Fibroblast of pulmonary artery (primary cell): ENCODE measurements around the gene DDX23.
A peak's percentile ranks its signal among the peaks of the same experiment; 100 is the strongest.

Experiments used
- DNase-seq: peaks from one replicate; pipeline ENCODE4 v3.0.0-alpha.2; 2010; ENCODE audit warnings: low read depth
- H3K4me3 ChIP-seq: replicated peaks from 2 replicates; pipeline ENCODE4 v1.5.1; 2011; ENCODE audit warnings: low read depth, mild to moderate bottlenecking, control low read depth, low read length, moderate library complexity
- CTCF ChIP-seq: IDR thresholded peaks from 2 replicates; pipeline ENCODE4 v1.5.1; 2011; ENCODE audit warnings: mild to moderate bottlenecking, control low read depth, low read length, inconsistent platforms; ENCODE audit errors: missing control alignments

DDX23 gene

DNA sequence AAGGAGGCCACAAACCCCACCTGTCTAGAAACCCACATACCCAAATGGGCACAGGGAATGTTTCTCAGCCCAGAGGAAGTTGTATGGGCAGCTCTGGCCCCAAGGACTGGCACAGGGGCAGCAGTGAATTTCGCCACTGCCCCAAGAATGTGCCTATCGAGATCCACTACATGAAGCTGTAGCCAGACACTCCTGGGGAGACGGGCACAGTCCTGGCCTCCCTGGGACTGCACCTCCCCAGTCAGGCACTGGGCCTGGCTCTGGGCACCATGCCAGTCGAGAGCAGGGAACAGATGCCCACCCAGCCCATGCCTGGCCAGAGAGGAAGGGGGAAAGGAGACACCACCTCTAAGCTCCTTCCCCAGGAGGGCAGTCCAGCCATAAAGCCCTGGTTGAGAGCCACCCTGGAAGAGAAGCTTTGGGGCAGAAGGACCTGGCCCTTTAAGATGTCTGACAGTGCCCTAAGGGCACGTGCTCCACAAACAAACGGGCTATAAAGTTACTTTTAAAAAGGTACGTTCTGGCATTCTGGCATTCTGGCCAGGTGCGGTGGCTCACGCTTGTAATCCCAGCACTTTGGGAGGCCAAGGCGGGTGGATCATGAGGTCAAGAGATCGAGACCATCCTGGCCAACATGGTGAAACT lies 71.5 kb downstream of the DDX23 start:
- TF ChIP-seq CTCF, result no peak
- no peak overlapping the region for H3K4me3 ChIP-seq
- DNase-seq, result no peak

DNA sequence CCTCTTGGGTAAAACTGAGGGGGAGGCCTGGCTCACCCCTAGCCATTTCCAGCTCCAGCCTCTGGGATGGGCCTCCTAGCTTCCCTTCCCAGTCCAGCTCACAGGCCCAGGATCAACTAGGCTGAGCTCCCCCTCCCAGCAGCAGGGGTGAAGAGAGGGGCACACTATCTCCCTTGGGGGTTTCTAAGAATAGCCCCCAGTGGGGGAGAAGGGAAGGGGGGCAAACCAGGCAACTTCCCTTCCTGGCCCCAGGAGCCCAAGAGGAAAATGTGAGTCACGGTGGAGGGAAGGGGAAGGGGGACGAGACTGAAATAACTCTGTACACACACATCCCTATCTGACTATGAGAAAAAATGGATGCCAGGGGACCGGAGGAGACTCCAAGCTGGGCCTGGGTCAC lies 72.1 kb downstream of the DDX23 start:
- DNase-seq, result peak; percentile 89
- TF ChIP-seq CTCF, result no peak
- no peak overlapping the region for H3K4me3 ChIP-seq
